HL-60 (cell line): ENCODE data around the gene MADCAM1.
"Not testable (repeated sequence)": the region's sequence is repeated elsewhere in the genome, so short reads cannot be mapped to it uniquely, and the experiment has no call there.

Experiments used
- DNase-seq, 2 experiments: peaks; one replicate each; pipeline ENCODE4 v3.0.0-alpha.2; 2010 to 2020; ENCODE audit warnings: low read depth in 1 of 2, low spot score in 1 of 2
- H3K27ac ChIP-seq: fragments of 250-450 bp; sonication (Bioruptor Pico); replicated peaks from 2 replicates; pipeline ENCODE4 v1.5.1; 2020; ENCODE audit warnings: mild to moderate bottlenecking, moderate library complexity
- H3K27me3 ChIP-seq: fragments of 250-450 bp; sonication (Bioruptor Pico); 2 replicates; pipeline ENCODE4 v1.5.1; 2021; ENCODE audit warnings: mild to moderate bottlenecking, moderate library complexity; ENCODE audit not compliant: insufficient read depth, poor library complexity, severe bottlenecking
- H3K4me3 ChIP-seq: replicated peaks from 2 replicates; pipeline ENCODE4 v1.5.1; 2011; ENCODE audit warnings: mild to moderate bottlenecking, control low read depth, low read length; ENCODE audit not compliant: insufficient read depth
- GABPA ChIP-seq: IDR thresholded peaks from 2 replicates; pipeline ENCODE4 v1.6.1; 2012; ENCODE audit warnings: low read depth
- POLR2AphosphoS5 ChIP-seq: IDR thresholded peaks from 2 replicates; pipeline ENCODE4 v1.6.1; 2012; ENCODE audit warnings: low read depth
- SPI1 ChIP-seq: IDR thresholded peaks from 2 replicates; pipeline ENCODE4 v1.6.1; 2012; ENCODE audit warnings: low read depth, mild to moderate bottlenecking, borderline replicate concordance
- TF ChIP-seq, protein P1 (sequence below): IDR thresholded peaks from one replicate; pipeline ENCODE4 v1.5.1; 2011; ENCODE audit warnings: low read length, control low read depth, inconsistent platforms; ENCODE audit not compliant: insufficient read depth
- TF ChIP-seq, protein P2 (sequence below): IDR thresholded peaks from 2 replicates; pipeline ENCODE4 v1.6.1; 2012; ENCODE audit warnings: low read depth; ENCODE audit not compliant: insufficient replicate concordance

The MADCAM1 gene

DNA sequence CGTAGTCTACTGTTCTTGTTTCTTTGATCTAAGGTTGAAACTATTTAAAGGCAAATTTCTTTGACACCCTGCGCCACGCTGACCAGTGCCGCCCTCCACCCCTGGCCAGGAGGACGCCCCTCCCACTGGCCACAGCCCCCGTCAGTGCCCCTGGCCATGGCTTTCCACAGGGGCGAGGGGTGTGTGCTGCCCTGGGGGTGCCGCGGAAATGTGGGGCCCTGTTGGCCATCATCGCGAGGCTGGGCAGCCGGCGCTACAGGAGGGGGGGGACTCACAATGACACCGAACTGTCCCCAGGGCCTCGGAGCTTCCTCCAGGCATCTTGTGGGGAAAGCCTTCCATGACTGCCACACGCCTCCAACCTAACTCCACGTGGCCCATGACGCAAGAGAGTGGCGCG is 46.4 kb upstream of the MADCAM1 start:
- TF ChIP-seq POLR2AphosphoS5 = no peak
- TF ChIP-seq, protein P1, sequence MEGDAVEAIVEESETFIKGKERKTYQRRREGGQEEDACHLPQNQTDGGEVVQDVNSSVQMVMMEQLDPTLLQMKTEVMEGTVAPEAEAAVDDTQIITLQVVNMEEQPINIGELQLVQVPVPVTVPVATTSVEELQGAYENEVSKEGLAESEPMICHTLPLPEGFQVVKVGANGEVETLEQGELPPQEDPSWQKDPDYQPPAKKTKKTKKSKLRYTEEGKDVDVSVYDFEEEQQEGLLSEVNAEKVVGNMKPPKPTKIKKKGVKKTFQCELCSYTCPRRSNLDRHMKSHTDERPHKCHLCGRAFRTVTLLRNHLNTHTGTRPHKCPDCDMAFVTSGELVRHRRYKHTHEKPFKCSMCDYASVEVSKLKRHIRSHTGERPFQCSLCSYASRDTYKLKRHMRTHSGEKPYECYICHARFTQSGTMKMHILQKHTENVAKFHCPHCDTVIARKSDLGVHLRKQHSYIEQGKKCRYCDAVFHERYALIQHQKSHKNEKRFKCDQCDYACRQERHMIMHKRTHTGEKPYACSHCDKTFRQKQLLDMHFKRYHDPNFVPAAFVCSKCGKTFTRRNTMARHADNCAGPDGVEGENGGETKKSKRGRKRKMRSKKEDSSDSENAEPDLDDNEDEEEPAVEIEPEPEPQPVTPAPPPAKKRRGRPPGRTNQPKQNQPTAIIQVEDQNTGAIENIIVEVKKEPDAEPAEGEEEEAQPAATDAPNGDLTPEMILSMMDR = no peak
- TF ChIP-seq GABPA = no peak
- TF ChIP-seq SPI1 = no peak
- TF ChIP-seq, protein P2, sequence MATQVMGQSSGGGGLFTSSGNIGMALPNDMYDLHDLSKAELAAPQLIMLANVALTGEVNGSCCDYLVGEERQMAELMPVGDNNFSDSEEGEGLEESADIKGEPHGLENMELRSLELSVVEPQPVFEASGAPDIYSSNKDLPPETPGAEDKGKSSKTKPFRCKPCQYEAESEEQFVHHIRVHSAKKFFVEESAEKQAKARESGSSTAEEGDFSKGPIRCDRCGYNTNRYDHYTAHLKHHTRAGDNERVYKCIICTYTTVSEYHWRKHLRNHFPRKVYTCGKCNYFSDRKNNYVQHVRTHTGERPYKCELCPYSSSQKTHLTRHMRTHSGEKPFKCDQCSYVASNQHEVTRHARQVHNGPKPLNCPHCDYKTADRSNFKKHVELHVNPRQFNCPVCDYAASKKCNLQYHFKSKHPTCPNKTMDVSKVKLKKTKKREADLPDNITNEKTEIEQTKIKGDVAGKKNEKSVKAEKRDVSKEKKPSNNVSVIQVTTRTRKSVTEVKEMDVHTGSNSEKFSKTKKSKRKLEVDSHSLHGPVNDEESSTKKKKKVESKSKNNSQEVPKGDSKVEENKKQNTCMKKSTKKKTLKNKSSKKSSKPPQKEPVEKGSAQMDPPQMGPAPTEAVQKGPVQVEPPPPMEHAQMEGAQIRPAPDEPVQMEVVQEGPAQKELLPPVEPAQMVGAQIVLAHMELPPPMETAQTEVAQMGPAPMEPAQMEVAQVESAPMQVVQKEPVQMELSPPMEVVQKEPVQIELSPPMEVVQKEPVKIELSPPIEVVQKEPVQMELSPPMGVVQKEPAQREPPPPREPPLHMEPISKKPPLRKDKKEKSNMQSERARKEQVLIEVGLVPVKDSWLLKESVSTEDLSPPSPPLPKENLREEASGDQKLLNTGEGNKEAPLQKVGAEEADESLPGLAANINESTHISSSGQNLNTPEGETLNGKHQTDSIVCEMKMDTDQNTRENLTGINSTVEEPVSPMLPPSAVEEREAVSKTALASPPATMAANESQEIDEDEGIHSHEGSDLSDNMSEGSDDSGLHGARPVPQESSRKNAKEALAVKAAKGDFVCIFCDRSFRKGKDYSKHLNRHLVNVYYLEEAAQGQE = no peak
- Histone ChIP-seq H3K27me3 (no peaks in the 10 kb centered on the region), H3K4me3 (no peak overlapping the region), H3K27ac (no peak overlapping the region)
- no peak for DNase-seq

DNA sequence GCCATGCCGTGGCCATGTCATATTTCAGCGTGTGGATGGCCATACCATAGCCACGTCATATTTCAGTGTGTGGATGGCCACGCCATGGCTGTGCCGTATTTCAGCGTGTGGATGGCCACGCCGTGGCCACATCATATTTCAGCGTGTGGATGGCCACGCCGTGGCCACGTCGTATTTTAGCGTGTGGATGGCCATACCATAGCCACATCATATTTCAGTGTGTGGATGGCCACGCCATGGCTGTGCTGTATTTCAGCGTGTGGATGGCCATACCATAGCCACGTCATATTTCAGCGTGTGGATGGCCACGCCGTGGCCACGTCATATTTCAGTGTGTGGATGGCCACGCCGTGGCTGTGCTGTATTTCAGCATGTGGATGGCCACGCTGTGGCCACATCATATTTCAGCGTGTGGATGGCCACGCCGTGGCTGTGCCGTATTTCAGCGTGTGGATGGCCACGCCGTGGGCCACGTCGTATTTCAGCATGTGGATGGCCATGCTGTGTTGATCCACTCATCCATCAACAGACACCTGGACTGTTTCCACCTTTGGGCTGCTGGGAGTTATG is 45.3 kb upstream of the MADCAM1 start:
- not testable (repeated sequence) for H3K27me3 ChIP-seq, DNase-seq, H3K4me3 ChIP-seq, H3K27ac ChIP-seq

DNA sequence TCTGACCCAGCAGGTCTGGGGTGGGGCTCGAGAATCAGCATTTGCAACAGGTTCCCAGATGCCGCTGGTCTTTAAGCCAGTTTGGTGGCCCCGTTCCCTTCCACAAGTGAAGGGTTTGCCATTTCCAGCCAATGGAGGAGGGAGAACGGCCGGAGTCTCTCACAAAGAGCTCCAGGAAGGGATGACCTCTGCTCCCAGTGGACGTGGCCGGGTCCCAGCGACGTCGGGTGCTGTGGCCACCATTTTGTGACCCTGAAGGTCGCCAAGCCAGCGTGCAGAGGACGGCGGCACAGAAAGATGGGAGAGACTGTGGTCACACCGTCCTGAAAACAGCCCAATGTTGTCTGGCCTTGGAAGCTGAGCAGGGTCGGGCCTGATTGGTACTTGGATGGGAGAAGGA is 43.5 kb upstream of the MADCAM1 start:
- H3K27ac ChIP-seq = no peak overlapping the region
- no peak overlapping the region for H3K4me3 ChIP-seq
- no peak for DNase-seq
- TF ChIP-seq, protein P2 = no peak
- TF ChIP-seq POLR2AphosphoS5 (no peak), GABPA (no peak), SPI1 (no peak)
- TF ChIP-seq, protein P1 = no peak
- no peaks in the 10 kb centered on the region for H3K27me3 ChIP-seq

DNA sequence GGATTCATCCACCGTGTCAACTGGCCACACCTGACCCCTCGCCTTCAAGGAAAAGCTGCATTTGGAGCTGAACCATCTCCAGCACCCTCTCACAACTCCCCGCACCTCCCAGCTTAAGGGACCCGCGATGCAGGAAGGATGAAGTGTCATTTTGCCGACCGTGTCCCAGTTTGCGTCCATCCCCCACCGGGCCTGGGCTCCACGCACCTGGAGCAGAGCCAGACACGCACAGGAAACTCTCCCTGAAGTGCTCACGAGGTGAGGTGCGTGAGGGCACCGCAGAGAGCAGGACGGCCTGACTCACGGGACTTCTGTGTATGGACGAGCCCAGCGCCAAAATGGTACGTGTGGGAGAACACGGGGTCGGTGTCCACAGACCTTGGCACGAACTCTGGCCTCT is 42.7 kb upstream of the MADCAM1 start:
- TF ChIP-seq SPI1 = no peak
- TF ChIP-seq, protein P1 = no peak
- TF ChIP-seq, protein P2 = no peak
- TF ChIP-seq POLR2AphosphoS5 = no peak
- no peak for TF ChIP-seq GABPA
- H3K4me3 ChIP-seq = no peak overlapping the region
- H3K27ac ChIP-seq = no peak overlapping the region
- DNase-seq = no peak
- no peaks in the 10 kb centered on the region for H3K27me3 ChIP-seq
